ENCODE results near the gene PARP6.

DNA sequence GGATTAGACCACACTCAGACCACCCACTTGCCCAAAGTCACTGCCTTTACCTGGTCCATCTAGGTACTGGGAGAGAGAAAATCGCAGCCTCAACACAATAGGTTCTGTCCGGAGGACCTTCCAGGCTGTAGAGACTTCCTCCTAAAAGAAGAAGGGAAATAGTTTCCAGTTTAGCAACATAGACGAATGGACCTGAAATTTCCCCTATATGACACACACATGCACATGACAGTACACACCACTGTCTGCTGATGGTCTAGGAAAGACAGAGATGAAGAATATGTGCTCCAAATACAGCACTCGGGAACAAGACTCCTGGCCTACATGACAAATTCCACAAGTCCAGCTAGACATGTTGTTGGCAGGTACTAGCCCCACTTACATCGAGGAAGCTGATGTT is 7.3 kb downstream of the PARP6 start:
- TF ChIP-seq MTF1 (CRISPR knock-in tag; IDR thresholded peaks at IDR 0.05; ENCODE audit: borderline replicate concordance), result no peak
- TF ChIP-seq RAD21 (CRISPR knock-in tag; conservative IDR thresholded peaks at IDR 0.05 in 1 of 2, IDR thresholded peaks at IDR 0.05 in 1 of 2), result no peak
- TF ChIP-seq, protein P1, sequence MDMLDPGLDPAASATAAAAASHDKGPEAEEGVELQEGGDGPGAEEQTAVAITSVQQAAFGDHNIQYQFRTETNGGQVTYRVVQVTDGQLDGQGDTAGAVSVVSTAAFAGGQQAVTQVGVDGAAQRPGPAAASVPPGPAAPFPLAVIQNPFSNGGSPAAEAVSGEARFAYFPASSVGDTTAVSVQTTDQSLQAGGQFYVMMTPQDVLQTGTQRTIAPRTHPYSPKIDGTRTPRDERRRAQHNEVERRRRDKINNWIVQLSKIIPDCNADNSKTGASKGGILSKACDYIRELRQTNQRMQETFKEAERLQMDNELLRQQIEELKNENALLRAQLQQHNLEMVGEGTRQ (CRISPR knock-in tag; IDR thresholded peaks at IDR 0.05), result no peak
